HG03575 (cell line): ENCODE results near the gene KLHL22.
"Not testable (repeated sequence)": the region's sequence is repeated elsewhere in the genome, so short reads cannot be mapped to it uniquely, and the experiment has no call there.

Experiments used
- ATAC-seq: cut with Tn5 transposase; IDR thresholded peaks from one replicate; pipeline ENCODE4 v1.9.1; 2021; ENCODE audit not compliant: unreplicated experiment, insufficient number of reproducible peaks, low FRiP score; ENCODE audit errors: extremely low read depth

The KLHL22 gene

DNA sequence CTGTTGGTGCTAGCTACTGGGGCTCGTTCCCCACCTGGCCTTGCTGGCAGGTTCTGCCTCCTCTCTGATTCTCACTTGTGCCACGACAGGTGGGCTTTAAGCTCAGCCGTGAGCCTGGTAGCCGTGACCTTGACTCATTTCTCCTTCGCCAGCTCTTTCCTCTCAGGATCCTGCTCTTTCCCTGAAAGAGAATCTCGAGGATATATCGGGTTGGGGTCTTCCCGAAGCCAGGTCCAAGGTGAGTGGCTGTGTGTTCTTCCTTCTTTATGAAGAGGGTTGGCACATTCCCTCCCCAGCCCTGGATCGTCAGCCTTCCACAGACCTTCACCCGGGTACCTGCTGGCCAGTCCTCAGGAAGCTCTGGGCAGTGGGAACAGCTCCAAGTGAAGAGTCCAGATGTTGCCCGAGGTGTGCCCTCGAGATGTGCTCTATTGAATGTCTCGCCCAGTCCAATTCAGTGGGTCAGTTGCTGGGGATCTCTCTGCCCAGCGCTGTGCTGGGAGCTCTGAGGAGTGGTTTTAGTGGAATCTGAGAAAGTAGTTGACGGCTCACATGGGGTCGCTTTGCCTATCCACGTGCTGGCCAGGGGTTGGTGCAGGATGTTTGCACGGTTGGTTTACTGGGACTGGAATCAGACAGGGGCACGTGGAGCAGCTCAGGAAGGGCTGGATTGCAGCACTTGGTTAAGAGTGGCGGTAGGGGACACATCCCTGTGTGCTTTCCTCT, 100.3 kb downstream of the KLHL22 start:
- ATAC-seq, result no peak

DNA sequence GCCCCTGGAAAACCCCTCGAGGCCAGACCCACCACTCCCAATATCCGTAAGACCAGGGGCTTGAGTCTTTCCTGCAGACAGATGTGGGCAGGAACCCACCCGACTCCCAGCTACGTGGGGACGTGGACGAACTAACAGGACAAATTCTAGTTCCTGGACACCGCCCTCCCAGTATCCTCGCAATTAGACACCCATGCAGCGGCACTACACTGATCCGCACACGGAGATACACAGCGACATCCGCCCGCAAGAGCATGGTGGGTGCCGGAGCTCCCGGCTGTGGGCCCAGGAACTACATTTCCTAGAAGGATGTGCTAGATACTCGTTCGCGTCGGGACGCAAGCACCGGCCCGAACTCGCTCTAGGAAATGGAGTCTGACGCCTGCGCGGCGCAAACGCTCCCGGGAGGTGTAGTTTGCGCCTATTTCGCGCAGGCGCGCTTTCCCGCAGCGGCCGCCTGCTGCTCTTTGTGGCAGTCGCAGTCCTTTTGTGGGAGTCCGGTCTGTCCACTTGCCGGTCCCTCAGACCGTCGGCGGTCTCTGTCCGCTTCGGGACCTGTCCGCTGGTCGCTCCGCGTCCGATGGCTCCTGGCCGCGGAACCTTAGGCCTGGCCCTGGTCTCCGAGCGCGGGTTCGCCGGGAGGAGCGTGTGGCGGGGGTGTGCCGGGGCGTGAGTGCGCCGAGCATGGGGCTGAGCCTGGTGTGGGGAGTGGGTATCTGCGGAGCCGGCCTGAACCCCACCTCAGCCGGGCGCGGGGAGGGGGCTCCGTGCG, 101.7 kb downstream of the KLHL22 start, which contains the start of gene ZNF74:
Gene ZNF74 (plus strand): TSS at position 447 of the 772 bp plus-strand sequence. CDS start 478 bp downstream, outside the sequence.
- ATAC-seq, result no peak

- no peak for ATAC-seq
Observed at GRCh38 chr22:20392983-20393704, 102.5 kb downstream of the KLHL22 start.

GRCh38 chr22:20392365-20392881, 103.2 kb downstream of the KLHL22 start:
- ATAC-seq, result not testable (repeated sequence)
